A673 (cell line): ENCODE data around the gene SHISA3. TPM values are rescaled to one million over a fixed set of nuclear protein-coding genes. Genes with fewer than 3 reads are reported as not detected.

ENCODE experiments used
- BruUV-seq: library from RNA; stranded (reverse); fragments of 400-500 nt; replicated peaks from 2 replicates; lab custom pipeline; 2021; lab: Mats Ljungman, UMichigan
- CTCF ChIA-PET: fragments of 300-600 bp; sonication (Branson Sonifier 250); formaldehyde crosslinking; loops from one replicate; lab custom pipeline; 2022; ENCODE audit warnings: antibody characterized with exemption; lab: Charles Lee
- POLR2A ChIA-PET: fragments of 300-600 bp; sonication (Branson Sonifier 250); formaldehyde crosslinking; loops from one replicate; lab custom pipeline; 2022; ENCODE audit warnings: antibody characterized with exemption; ENCODE audit not compliant: low non-redundant PET; lab: Charles Lee
- DNase-seq: peaks from one replicate; pipeline ENCODE4 v3.0.0-alpha.2; 2015; ENCODE audit warnings: low spot score
- H3K27ac ChIP-seq: fragments of 200-600 bp; sonication (generic); 2 replicates; pipeline ENCODE4 v1.5.1; 2016; ENCODE audit warnings: mixed run types, low read depth, mild to moderate bottlenecking, mixed read lengths, antibody characterized with exemption, low read length; ENCODE audit not compliant: poor library complexity, severe bottlenecking
- H3K27me3 ChIP-seq: fragments of 200-600 bp; sonication (generic); replicated peaks from 2 replicates; pipeline ENCODE4 v1.6.1; 2017; ENCODE audit warnings: mixed run types, low read depth, mild to moderate bottlenecking, mixed read lengths, antibody characterized with exemption, low read length; ENCODE audit not compliant: insufficient read depth, poor library complexity
- H3K36me3 ChIP-seq: fragments of 200-600 bp; sonication (generic); 2 replicates; pipeline ENCODE4 v1.6.1; 2016; ENCODE audit warnings: mixed run types, mild to moderate bottlenecking, mixed read lengths, antibody characterized with exemption, low read length; ENCODE audit not compliant: insufficient read depth, poor library complexity, severe bottlenecking
- H3K4me1 ChIP-seq: fragments of 200-600 bp; sonication (generic); 2 replicates; pipeline ENCODE4 v1.6.1; 2017; ENCODE audit warnings: mixed run types, mild to moderate bottlenecking, mixed read lengths, antibody characterized with exemption, low read length; ENCODE audit not compliant: insufficient read depth, poor library complexity, severe bottlenecking
- H3K4me3 ChIP-seq: fragments of 200-600 bp; sonication (generic); 2 replicates; pipeline ENCODE4 v1.5.1; 2016; ENCODE audit warnings: low read depth, mixed run types, mild to moderate bottlenecking, mixed read lengths, low read length; ENCODE audit not compliant: poor library complexity, severe bottlenecking
- H3K9me3 ChIP-seq: fragments of 200-600 bp; sonication (generic); 2 replicates; pipeline ENCODE4 v1.6.1; 2016; ENCODE audit warnings: mixed run types, low read depth, mild to moderate bottlenecking, mixed read lengths, antibody characterized with exemption, low read length; ENCODE audit not compliant: poor library complexity, severe bottlenecking
- CTCF ChIP-seq: fragments of 300-800, 200-600 bp; sonication (generic); conservative IDR thresholded peaks from 2 replicates; pipeline ENCODE4 v1.5.1; 2017; ENCODE audit warnings: low read depth, mild to moderate bottlenecking, antibody characterized with exemption, low read length, moderate library complexity, mixed read lengths
- EZH2 ChIP-seq: fragments of 200-600 bp; sonication (generic); IDR thresholded peaks from 2 replicates; pipeline ENCODE4 v1.6.1; 2017; ENCODE audit warnings: borderline replicate concordance, low read depth, mild to moderate bottlenecking, mixed read lengths, antibody characterized with exemption, low read length; ENCODE audit not compliant: poor library complexity, severe bottlenecking
- intact Hi-C: fragments of 100-400 bp; cut with micrococcal nuclease; formaldehyde crosslinking; loops from one replicate; pipeline ENCODE4 v1.10.0; 2022; ENCODE audit not compliant: unreplicated experiment
- total RNA-seq: library from RNA; stranded (reverse); gene quantifications from 2 replicates; pipeline ENCODE4 v1.2.3, GENCODE V29; 2021

SHISA3 gene
- total RNA-seq, 1 experiment from 2014 or later: 0.39 TPM

DNA sequence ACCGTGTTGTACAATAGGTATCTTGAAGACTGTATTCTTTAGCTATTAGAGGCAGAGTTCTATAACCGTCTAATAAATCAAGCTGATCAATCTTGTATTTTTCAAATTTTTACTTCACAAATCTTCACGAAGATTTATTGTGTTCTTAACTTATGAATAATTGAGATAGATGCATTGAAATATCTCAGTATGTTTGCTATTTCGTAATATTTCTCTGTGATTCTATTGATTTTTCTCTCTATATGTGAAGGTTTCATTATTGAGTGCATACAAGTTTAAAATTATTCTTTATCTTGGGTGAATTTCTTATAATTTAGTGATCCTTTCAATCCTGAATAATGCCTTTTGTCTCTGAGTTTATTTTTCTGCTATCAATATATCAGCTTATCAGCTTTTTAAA lies 19.8 kb upstream of the SHISA3 start:
- H3K27ac ChIP-seq: no peak overlapping the region
- ChIA-PET CTCF (no interaction called here), POLR2A (interaction anchor here (0.7 kb wide), 1 partner anchor 185 kb away, joined by 3 read pairs; no protein-coding TSS in a partner anchor)
- no peaks in the 10 kb centered on the region for H3K27me3 ChIP-seq
- H3K4me3 ChIP-seq: no peak overlapping the region
- no TSS peak for BruUV-seq
- no peaks in the 10 kb centered on the region for H3K9me3 ChIP-seq
- intact Hi-C loops: no loop called here
- no peak for DNase-seq
- TF ChIP-seq EZH2: no peak
- no peak for TF ChIP-seq CTCF
- no peaks in the 10 kb centered on the region for H3K36me3 ChIP-seq
- H3K4me1 ChIP-seq: no peaks in the 10 kb centered on the region

DNA sequence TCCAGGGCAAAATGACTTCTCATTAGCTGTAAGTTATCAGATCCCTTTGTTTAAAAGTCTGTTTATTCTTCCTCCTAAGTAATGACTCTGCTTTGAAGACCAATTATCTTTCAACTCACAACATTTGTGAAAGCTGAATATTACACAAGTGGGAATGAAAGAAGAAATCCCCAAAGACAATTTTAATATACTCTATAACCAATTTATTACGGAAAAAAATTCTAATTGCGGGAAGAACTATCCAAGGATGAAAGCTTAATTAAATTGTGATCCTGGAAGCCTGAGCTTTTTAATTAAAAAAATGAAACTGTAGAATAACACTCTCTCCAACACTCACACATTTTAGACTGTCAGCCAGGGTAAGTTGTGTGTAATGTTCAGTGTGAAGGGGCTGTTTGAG lies 15.6 kb upstream of the SHISA3 start:
- intact Hi-C loops: no loop called here
- H3K4me3 ChIP-seq: no peak overlapping the region
- no peaks in the 10 kb centered on the region for H3K9me3 ChIP-seq
- no peak for DNase-seq
- TF ChIP-seq EZH2 (no peak), CTCF (no peak)
- ChIA-PET POLR2A (no interaction called here), CTCF (no interaction called here)
- H3K4me1 ChIP-seq: no peaks in the 10 kb centered on the region
- H3K36me3 ChIP-seq: no peaks in the 10 kb centered on the region
- H3K27me3 ChIP-seq: no peaks in the 10 kb centered on the region
- no TSS peak for BruUV-seq
- no peak overlapping the region for H3K27ac ChIP-seq

DNA sequence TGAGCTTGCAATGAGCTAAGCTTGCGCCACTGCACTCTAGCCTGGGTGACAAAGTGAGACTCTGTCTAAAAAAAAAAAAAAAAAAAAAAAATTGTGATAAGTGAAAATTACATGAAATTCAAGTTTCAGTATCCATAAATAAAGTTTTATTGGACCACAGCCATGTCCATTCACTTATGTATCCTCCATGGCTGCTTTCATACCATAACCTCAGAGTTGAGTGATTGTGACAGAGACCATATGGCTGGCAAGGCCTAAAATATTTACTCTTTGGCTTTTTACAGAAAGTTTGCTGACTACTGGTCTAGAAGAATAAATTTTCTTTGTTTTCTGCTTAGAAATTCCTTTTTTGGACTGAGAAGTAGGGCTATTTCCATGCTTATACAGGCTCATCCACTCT lies 11.8 kb upstream of the SHISA3 start:
- BruUV-seq: no TSS peak
- no peak overlapping the region for H3K4me3 ChIP-seq
- TF ChIP-seq CTCF (no peak), EZH2 (no peak)
- intact Hi-C loops: no loop called here
- no peaks in the 10 kb centered on the region for H3K27me3 ChIP-seq
- DNase-seq: no peak
- POLR2A ChIA-PET: no interaction called here
- CTCF ChIA-PET: no interaction called here
- H3K9me3 ChIP-seq: no peaks in the 10 kb centered on the region
- H3K4me1 ChIP-seq: no peaks in the 10 kb centered on the region
- no peak overlapping the region for H3K27ac ChIP-seq
- no peaks in the 10 kb centered on the region for H3K36me3 ChIP-seq
